HepG2 (cell line): Measurements from ENCODE around the gene NUP214. TPM values are rescaled to one million over a fixed set of nuclear protein-coding genes. Genes with fewer than 3 reads are reported as not detected.
A peak's percentile ranks its signal among the peaks of the same experiment; 100 is the strongest.

Experiments used
- ARNT2 ChIP-seq: sonication (generic); formaldehyde crosslinking; IDR thresholded peaks from 2 replicates; pipeline ENCODE4 v1.8.0; 2022; ENCODE audit warnings: mild to moderate bottlenecking, low read depth, missing genetic modification reagents, moderate library complexity
- ATF1 ChIP-seq: IDR thresholded peaks from 2 replicates; pipeline ENCODE4 v1.6.1; 2016; ENCODE audit warnings: mild to moderate bottlenecking, control low read depth
- ATRX ChIP-seq: sonication (generic); formaldehyde crosslinking; IDR thresholded peaks from 2 replicates; pipeline ENCODE4 v1.4.0; 2020; ENCODE audit warnings: missing genetic modification reagents, borderline replicate concordance
- CREM ChIP-seq, 2 experiments: sonication (generic) in 1 of 2; formaldehyde crosslinking in 1 of 2; IDR thresholded peaks; 2 replicates each; pipeline versions ENCODE4 v1.4.0 to v1.6.1; 2016 to 2020; ENCODE audit warnings: antibody characterized with exemption in 1 of 2, mild to moderate bottlenecking in 1 of 2, missing genetic modification reagents in 1 of 2
- KDM5A ChIP-seq: fragments of 200-600 bp; sonication (generic); IDR thresholded peaks from 2 replicates; pipeline ENCODE4 v1.7.0; 2018; ENCODE audit warnings: antibody characterized with exemption, mild to moderate bottlenecking, low read length, borderline replicate concordance
- MIER3 ChIP-seq: IDR thresholded peaks from 2 replicates; pipeline ENCODE4 v1.6.1; 2016; ENCODE audit warnings: missing compliant biosample characterization, borderline replicate concordance
- PLRG1 ChIP-seq: fragments of 450-650 bp; conservative IDR thresholded peaks from 2 replicates; pipeline ENCODE4 v1.6.1; 2016
- RFX1 ChIP-seq: fragments of 450-650 bp; IDR thresholded peaks from 2 replicates; pipeline ENCODE4 v1.6.1; 2017
- SAP130 ChIP-seq: IDR thresholded peaks from 2 replicates; pipeline ENCODE4 v1.6.1; 2016; ENCODE audit warnings: low read depth
- SIX1 ChIP-seq: sonication (generic); formaldehyde crosslinking; IDR thresholded peaks from 2 replicates; pipeline ENCODE4 v1.4.0; 2020; ENCODE audit warnings: missing genetic modification reagents, borderline replicate concordance
- SOX6 ChIP-seq, 2 experiments: fragments of 450-650 bp in 1 of 2; sonication (generic) in 1 of 2; formaldehyde crosslinking in 1 of 2; IDR thresholded peaks; 2 replicates each; pipeline versions ENCODE4 v1.4.0 to v1.6.1; 2017 to 2020; ENCODE audit warnings: antibody characterized with exemption in 1 of 2, mild to moderate bottlenecking in 1 of 2, missing genetic modification reagents in 1 of 2
- TARDBP ChIP-seq: sonication (generic); formaldehyde crosslinking; IDR thresholded peaks from 2 replicates; pipeline ENCODE4 v1.8.0; 2022; ENCODE audit warnings: mild to moderate bottlenecking, missing genetic modification reagents
- TGIF2 ChIP-seq: IDR thresholded peaks from 2 replicates; pipeline ENCODE4 v1.6.1; 2016; ENCODE audit warnings: control low read depth, missing compliant biosample characterization
- ZNF224 ChIP-seq: sonication (generic); formaldehyde crosslinking; IDR thresholded peaks from 2 replicates; pipeline ENCODE4 v1.5.0; 2020; ENCODE audit warnings: mild to moderate bottlenecking, missing genetic modification reagents
- ZNF260 ChIP-seq: sonication (generic); formaldehyde crosslinking; IDR thresholded peaks from 2 replicates; pipeline ENCODE4 v1.4.0; 2020; ENCODE audit warnings: missing genetic modification reagents, low read depth, mild to moderate bottlenecking, borderline replicate concordance
- ZNF33A ChIP-seq: sonication (generic); formaldehyde crosslinking; IDR thresholded peaks from 2 replicates; pipeline ENCODE4 v1.5.1; 2020; ENCODE audit warnings: missing genetic modification reagents, mild to moderate bottlenecking, moderate library complexity, borderline replicate concordance
- ZNF441 ChIP-seq: sonication (generic); formaldehyde crosslinking; IDR thresholded peaks from 2 replicates; pipeline ENCODE4 v1.7.0; 2021; ENCODE audit warnings: missing genetic modification reagents, borderline replicate concordance
- polyA plus RNA-seq, 8 experiments: library from polyadenylated mRNA; depleted of rRNA in 3 of 8; stranded (reverse) in 7 of 8; unstranded in 1 of 8; fragments of >200 nt; fragmentation: Illumina TruSeq in 4 of 8; extraction: Trizol in 4 of 8; gene quantifications; 2 replicates each; pipeline versions ENCODE4 v1.2.1 to v1.2.3, GENCODE V29; 2011 to 2016; ENCODE audit warnings: low read depth in 4 of 8, missing spikeins in 1 of 8, mixed read lengths in 1 of 8; ENCODE audit not compliant: insufficient read depth in 1 of 8
- total RNA-seq, 5 experiments: library from RNA; depleted of rRNA; stranded (reverse); fragments of >200 nt; fragmentation: Illumina TruSeq; extraction: Trizol; gene quantifications; 2 replicates each; pipeline ENCODE4 v1.2.3, GENCODE V29; 2016; ENCODE audit warnings: low read depth in 1 of 5
- TF ChIP-seq, protein P1 (sequence below): sonication (generic); formaldehyde crosslinking; IDR thresholded peaks from 2 replicates; pipeline ENCODE4 v1.5.1; 2020; ENCODE audit warnings: mild to moderate bottlenecking, missing genetic modification reagents
- TF ChIP-seq, protein P2 (sequence below): sonication (generic); formaldehyde crosslinking; IDR thresholded peaks from 2 replicates; pipeline ENCODE4 v1.9.0; 2021; ENCODE audit warnings: missing genetic modification reagents, mild to moderate bottlenecking, borderline replicate concordance
- TF ChIP-seq, protein P3 (sequence below): sonication (generic); formaldehyde crosslinking; IDR thresholded peaks from 2 replicates; pipeline ENCODE4 v1.9.0; 2021; ENCODE audit warnings: missing genetic modification reagents, borderline replicate concordance

The NUP214 gene
- total and polyA plus RNA-seq, 2 of the 13 experiments (the other 11 are each of a cell fraction or from before 2014, with no cell fraction given), result 8.4 to 16.0 TPM

DNA sequence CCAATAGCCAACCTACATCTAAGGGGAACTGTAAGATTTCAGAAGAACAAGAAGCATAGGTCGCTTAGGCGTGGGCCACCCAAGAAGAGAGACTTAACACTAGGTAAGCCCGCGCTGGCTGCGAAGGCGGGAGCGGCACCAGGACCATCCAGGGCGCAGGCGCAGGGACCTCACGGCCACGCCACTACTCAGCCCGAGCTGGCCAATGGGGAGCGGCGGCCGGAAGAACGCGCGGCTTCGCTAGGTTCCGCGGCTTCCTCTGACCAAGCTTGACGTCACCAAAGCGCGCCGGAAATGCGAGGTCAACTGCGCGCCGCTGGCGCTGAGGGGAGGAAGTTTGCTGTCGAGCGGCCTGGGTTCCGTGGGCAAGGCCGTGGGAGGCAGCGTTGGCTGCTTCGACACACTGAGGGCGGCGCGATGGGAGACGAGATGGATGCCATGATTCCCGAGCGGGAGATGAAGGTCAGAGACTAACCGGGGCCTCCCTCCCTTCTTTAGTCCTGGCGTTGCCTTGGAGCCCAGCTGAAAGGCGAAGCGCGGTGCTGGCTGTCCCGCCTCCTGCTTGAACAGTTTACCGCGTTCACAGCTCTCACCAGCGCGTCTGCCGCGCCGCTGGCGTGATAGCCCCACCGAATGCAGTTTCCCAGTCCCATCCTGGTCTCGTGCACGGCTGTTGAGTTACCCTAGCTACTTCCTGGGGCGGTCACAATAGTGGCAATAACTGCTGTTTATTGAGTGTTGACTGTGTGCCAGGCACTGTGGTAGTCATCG lies at the start of gene NUP214 (continued):
- TF ChIP-seq SOX6 (IDR thresholded peaks at IDR 0.05) (no peak), SOX6 (CRISPR knock-in tag; IDR thresholded peaks at IDR 0.05) (peak; percentile 81), RFX1 (no peak; the same call in 1 of the 2 replicates), ZNF33A (CRISPR knock-in tag) (no peak; the same call in 1 of the 2 replicates), MIER3 (CRISPR knock-in tag) (peak; percentile 83; the same call in 1 of the 2 replicates), TARDBP (CRISPR knock-in tag) (peak; percentile 96), ZNF260 (no peak), CREM (IDR thresholded peaks at IDR 0.05) (peak; percentile 99), CREM (CRISPR knock-in tag; IDR thresholded peaks at IDR 0.05) (peak; percentile 99), ZNF441 (CRISPR knock-in tag) (0 out of 2 replicates have a peak, but pooled peaks have one; percentile 17), TGIF2 (peak; percentile 86), ARNT2 (peak; percentile 62; the same call in 1 of the 2 replicates), KDM5A (peak; percentile 99), SIX1 (CRISPR knock-in tag) (no peak; the same call in 1 of the 2 replicates), PLRG1 (no peak), ATRX (no peak), SAP130 (CRISPR knock-in tag) (peak; percentile 98), ZNF224 (CRISPR knock-in tag) (no peak), ATF1 (CRISPR knock-in tag) (peak; percentile 100)
- TF ChIP-seq, protein P1, sequence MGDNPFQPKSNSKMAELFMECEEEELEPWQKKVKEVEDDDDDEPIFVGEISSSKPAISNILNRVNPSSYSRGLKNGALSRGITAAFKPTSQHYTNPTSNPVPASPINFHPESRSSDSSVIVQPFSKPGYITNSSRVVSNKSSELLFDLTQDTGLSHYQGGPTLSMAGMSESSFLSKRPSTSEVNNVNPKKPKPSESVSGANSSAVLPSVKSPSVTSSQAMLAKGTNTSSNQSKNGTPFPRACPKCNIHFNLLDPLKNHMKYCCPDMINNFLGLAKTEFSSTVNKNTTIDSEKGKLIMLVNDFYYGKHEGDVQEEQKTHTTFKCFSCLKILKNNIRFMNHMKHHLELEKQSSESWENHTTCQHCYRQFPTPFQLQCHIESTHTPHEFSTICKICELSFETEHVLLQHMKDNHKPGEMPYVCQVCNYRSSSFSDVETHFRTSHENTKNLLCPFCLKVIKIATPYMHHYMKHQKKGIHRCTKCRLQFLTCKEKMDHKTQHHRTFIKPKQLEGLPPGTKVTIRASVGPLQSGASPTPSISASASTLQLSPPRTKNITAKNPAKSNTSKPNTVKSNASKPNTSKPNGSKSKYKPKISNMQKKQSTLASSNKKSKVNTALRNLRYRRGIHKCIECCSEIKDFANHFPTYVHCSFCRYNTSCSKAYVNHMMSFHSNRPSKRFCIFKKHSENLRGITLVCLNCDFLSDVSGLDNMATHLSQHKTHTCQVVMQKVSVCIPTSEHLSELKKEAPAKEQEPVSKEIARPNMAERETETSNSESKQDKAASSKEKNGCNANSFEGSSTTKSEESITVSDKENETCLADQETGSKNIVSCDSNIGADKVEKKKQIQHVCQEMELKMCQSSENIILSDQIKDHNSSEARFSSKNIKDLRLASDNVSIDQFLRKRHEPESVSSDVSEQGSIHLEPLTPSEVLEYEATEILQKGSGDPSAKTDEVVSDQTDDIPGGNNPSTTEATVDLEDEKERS (CRISPR knock-in tag), result peak; percentile 82; the same call in 1 of the 2 replicates
- TF ChIP-seq, protein P2, sequence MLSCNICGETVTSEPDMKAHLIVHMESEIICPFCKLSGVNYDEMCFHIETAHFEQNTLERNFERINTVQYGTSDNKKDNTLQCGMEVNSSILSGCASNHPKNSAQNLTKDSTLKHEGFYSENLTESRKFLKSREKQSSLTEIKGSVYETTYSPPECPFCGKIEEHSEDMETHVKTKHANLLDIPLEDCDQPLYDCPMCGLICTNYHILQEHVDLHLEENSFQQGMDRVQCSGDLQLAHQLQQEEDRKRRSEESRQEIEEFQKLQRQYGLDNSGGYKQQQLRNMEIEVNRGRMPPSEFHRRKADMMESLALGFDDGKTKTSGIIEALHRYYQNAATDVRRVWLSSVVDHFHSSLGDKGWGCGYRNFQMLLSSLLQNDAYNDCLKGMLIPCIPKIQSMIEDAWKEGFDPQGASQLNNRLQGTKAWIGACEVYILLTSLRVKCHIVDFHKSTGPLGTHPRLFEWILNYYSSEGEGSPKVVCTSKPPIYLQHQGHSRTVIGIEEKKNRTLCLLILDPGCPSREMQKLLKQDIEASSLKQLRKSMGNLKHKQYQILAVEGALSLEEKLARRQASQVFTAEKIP (CRISPR knock-in tag), result no peak
- TF ChIP-seq, protein P3, sequence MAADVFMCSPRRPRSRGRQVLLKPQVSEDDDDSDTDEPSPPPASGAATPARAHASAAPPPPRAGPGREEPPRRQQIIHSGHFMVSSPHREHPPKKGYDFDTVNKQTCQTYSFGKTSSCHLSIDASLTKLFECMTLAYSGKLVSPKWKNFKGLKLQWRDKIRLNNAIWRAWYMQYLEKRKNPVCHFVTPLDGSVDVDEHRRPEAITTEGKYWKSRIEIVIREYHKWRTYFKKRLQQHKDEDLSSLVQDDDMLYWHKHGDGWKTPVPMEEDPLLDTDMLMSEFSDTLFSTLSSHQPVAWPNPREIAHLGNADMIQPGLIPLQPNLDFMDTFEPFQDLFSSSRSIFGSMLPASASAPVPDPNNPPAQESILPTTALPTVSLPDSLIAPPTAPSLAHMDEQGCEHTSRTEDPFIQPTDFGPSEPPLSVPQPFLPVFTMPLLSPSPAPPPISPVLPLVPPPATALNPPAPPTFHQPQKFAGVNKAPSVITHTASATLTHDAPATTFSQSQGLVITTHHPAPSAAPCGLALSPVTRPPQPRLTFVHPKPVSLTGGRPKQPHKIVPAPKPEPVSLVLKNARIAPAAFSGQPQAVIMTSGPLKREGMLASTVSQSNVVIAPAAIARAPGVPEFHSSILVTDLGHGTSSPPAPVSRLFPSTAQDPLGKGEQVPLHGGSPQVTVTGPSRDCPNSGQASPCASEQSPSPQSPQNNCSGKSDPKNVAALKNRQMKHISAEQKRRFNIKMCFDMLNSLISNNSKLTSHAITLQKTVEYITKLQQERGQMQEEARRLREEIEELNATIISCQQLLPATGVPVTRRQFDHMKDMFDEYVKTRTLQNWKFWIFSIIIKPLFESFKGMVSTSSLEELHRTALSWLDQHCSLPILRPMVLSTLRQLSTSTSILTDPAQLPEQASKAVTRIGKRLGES (CRISPR knock-in tag), result no peak
